Activated naive CD8-positive, alpha-beta T cell treated with anti-CD3 and anti-CD28 coated beads for 36 hours (primary cell): ENCODE measurements around the gene RFX4. TPM values are rescaled to one million over a fixed set of nuclear protein-coding genes. Genes with fewer than 3 reads are reported as not detected.

Experiments
- DNase-seq: peaks from one replicate; pipeline ENCODE4 v3.0.0; 2021
- H3K27ac Mint-ChIP-seq: one replicate; pipeline ENCODE4 v1.8.0; 2022; ENCODE audit warnings: mild to moderate bottlenecking, moderate library complexity, mixed read lengths
- H3K27me3 Mint-ChIP-seq: one replicate; pipeline ENCODE4 v1.8.0; 2022; ENCODE audit warnings: mild to moderate bottlenecking, mixed read lengths
- H3K36me3 Mint-ChIP-seq: one replicate; pipeline ENCODE4 v1.8.0; 2021; ENCODE audit warnings: mild to moderate bottlenecking, mixed read lengths
- H3K4me1 Mint-ChIP-seq: one replicate; pipeline ENCODE4 v1.8.0; 2021; ENCODE audit warnings: mixed read lengths
- H3K4me3 Mint-ChIP-seq: one replicate; pipeline ENCODE4 v1.8.0; 2022; ENCODE audit warnings: mild to moderate bottlenecking, moderate library complexity, mixed read lengths
- H3K9me3 Mint-ChIP-seq: one replicate; pipeline ENCODE4 v1.8.0; 2022; ENCODE audit warnings: mixed read lengths
- total RNA-seq, 2 experiments: library from RNA; stranded (reverse); gene quantifications; one replicate each; pipeline ENCODE4 v1.2.3, GENCODE V29; 2021

The RFX4 gene
- total RNA-seq, 2 experiments from 2014 or later: not detected

- Mint-ChIP-seq H3K27me3 (no peaks in the 10 kb centered on the region), H3K36me3 (no peaks in the 10 kb centered on the region), H3K27ac (no peak overlapping the region), H3K4me1 (no peaks in the 10 kb centered on the region), H3K9me3 (no peaks in the 10 kb centered on the region), H3K4me3 (no peak overlapping the region)
- no peak for DNase-seq
Measured at GRCh38 chr12:106648736-106649135, 65.9 kb downstream of the RFX4 start.

GRCh38 chr12:106651552-106651951 is 68.7 kb downstream of the RFX4 start:
- no peak overlapping the region for H3K27ac Mint-ChIP-seq
- no peaks in the 10 kb centered on the region for H3K4me1 Mint-ChIP-seq
- H3K27me3 Mint-ChIP-seq: peaks cover 3% of the 10 kb centered on the region
- no peaks in the 10 kb centered on the region for H3K9me3 Mint-ChIP-seq
- no peak for DNase-seq
- H3K36me3 Mint-ChIP-seq: no peaks in the 10 kb centered on the region
- H3K4me3 Mint-ChIP-seq: no peak overlapping the region

- Mint-ChIP-seq H3K4me1 (no peaks in the 10 kb centered on the region), H3K27ac (no peak overlapping the region), H3K4me3 (no peak overlapping the region), H3K36me3 (no peaks in the 10 kb centered on the region), H3K9me3 (no peaks in the 10 kb centered on the region), H3K27me3 (peaks cover 3% of the 10 kb centered on the region)
- DNase-seq: no peak
Measured at GRCh38 chr12:106652510-106653015, 69.8 kb downstream of the RFX4 start.

- no peaks in the 10 kb centered on the region for H3K36me3 Mint-ChIP-seq
- H3K4me3 Mint-ChIP-seq: no peak overlapping the region
- no peaks in the 10 kb centered on the region for H3K4me1 Mint-ChIP-seq
- H3K27me3 Mint-ChIP-seq: peaks cover 6% of the 10 kb centered on the region
- no peak for DNase-seq
- H3K27ac Mint-ChIP-seq: no peak overlapping the region
- peaks cover 3% of the 10 kb centered on the region for H3K9me3 Mint-ChIP-seq
Measured at GRCh38 chr12:106655577-106655976, 72.8 kb downstream of the RFX4 start.

GRCh38 chr12:106657488-106657887 is 74.7 kb downstream of the RFX4 start:
- Mint-ChIP-seq H3K27ac (no peak overlapping the region), H3K9me3 (peaks cover 13% of the 10 kb centered on the region), H3K36me3 (no peaks in the 10 kb centered on the region), H3K4me1 (no peaks in the 10 kb centered on the region), H3K27me3 (peaks cover 6% of the 10 kb centered on the region), H3K4me3 (no peak overlapping the region)
- no peak for DNase-seq

GRCh38 chr12:106663385-106663784 is 80.6 kb downstream of the RFX4 start:
- no peak overlapping the region for H3K4me3 Mint-ChIP-seq
- no peaks in the 10 kb centered on the region for H3K36me3 Mint-ChIP-seq
- no peak overlapping the region for H3K27ac Mint-ChIP-seq
- no peaks in the 10 kb centered on the region for H3K4me1 Mint-ChIP-seq
- peaks cover 33% of the 10 kb centered on the region for H3K9me3 Mint-ChIP-seq
- peaks cover 7% of the 10 kb centered on the region for H3K27me3 Mint-ChIP-seq
- no peak for DNase-seq

- peaks cover 7% of the 10 kb centered on the region for H3K9me3 Mint-ChIP-seq
- H3K27me3 Mint-ChIP-seq: peaks cover 45% of the 10 kb centered on the region
- DNase-seq: no peak
- no peak overlapping the region for H3K4me3 Mint-ChIP-seq
- H3K36me3 Mint-ChIP-seq: no peaks in the 10 kb centered on the region
- no peaks in the 10 kb centered on the region for H3K4me1 Mint-ChIP-seq
- no peak overlapping the region for H3K27ac Mint-ChIP-seq
Measured at GRCh38 chr12:106669216-106669615, 86.4 kb downstream of the RFX4 start.

- Mint-ChIP-seq H3K36me3 (no peaks in the 10 kb centered on the region), H3K4me3 (no peak overlapping the region), H3K9me3 (no peaks in the 10 kb centered on the region), H3K4me1 (no peaks in the 10 kb centered on the region), H3K27ac (no peak overlapping the region), H3K27me3 (peaks cover 45% of the 10 kb centered on the region)
- DNase-seq: no peak
Measured at GRCh38 chr12:106670131-106670530, 87.3 kb downstream of the RFX4 start.

- H3K9me3 Mint-ChIP-seq: no peaks in the 10 kb centered on the region
- no peak overlapping the region for H3K27ac Mint-ChIP-seq
- no peak overlapping the region for H3K4me3 Mint-ChIP-seq
- H3K36me3 Mint-ChIP-seq: no peaks in the 10 kb centered on the region
- no peaks in the 10 kb centered on the region for H3K4me1 Mint-ChIP-seq
- DNase-seq: no peak
- peaks cover 45% of the 10 kb centered on the region for H3K27me3 Mint-ChIP-seq
Measured at GRCh38 chr12:106671840-106672239, 89.0 kb downstream of the RFX4 start.

GRCh38 chr12:106672314-106673025 is 89.7 kb downstream of the RFX4 start:
- H3K27ac Mint-ChIP-seq: no peak overlapping the region
- H3K36me3 Mint-ChIP-seq: no peaks in the 10 kb centered on the region

GRCh38 chr12:106673141-106673540 is 90.3 kb downstream of the RFX4 start:
- Mint-ChIP-seq H3K9me3 (no peaks in the 10 kb centered on the region), H3K27me3 (peaks cover 42% of the 10 kb centered on the region), H3K4me1 (no peaks in the 10 kb centered on the region), H3K27ac (no peak overlapping the region), H3K4me3 (no peak overlapping the region), H3K36me3 (no peaks in the 10 kb centered on the region)
- DNase-seq: no peak

More at GRCh38 chr12:106672314-106673025, 89.7 kb downstream of the RFX4 start:
- Mint-ChIP-seq H3K4me1 (no peaks in the 10 kb centered on the region), H3K27me3 (peaks cover 44% of the 10 kb centered on the region), H3K9me3 (no peaks in the 10 kb centered on the region), H3K4me3 (no peak overlapping the region)
- no peak for DNase-seq

GRCh38 chr12:106675651-106676435 is 93.0 kb downstream of the RFX4 start:
- no peaks in the 10 kb centered on the region for H3K4me1 Mint-ChIP-seq
- H3K27me3 Mint-ChIP-seq: peaks cover 30% of the 10 kb centered on the region
- H3K27ac Mint-ChIP-seq: no peak overlapping the region
- H3K4me3 Mint-ChIP-seq: no peak overlapping the region
- no peaks in the 10 kb centered on the region for H3K9me3 Mint-ChIP-seq
- H3K36me3 Mint-ChIP-seq: no peaks in the 10 kb centered on the region
- DNase-seq: no peak

GRCh38 chr12:106679574-106679973 is 96.8 kb downstream of the RFX4 start:
- no peak overlapping the region for H3K4me3 Mint-ChIP-seq
- no peaks in the 10 kb centered on the region for H3K27me3 Mint-ChIP-seq
- H3K36me3 Mint-ChIP-seq: no peaks in the 10 kb centered on the region
- DNase-seq: no peak
- no peak overlapping the region for H3K27ac Mint-ChIP-seq
- H3K9me3 Mint-ChIP-seq: no peaks in the 10 kb centered on the region
- H3K4me1 Mint-ChIP-seq: no peaks in the 10 kb centered on the region

- Mint-ChIP-seq H3K4me1 (no peaks in the 10 kb centered on the region), H3K36me3 (no peaks in the 10 kb centered on the region), H3K27me3 (no peaks in the 10 kb centered on the region), H3K9me3 (no peaks in the 10 kb centered on the region), H3K27ac (no peak overlapping the region), H3K4me3 (no peak overlapping the region)
- no peak for DNase-seq
Measured at GRCh38 chr12:106680280-106680679, 97.5 kb downstream of the RFX4 start.

GRCh38 chr12:106681210-106681609 is 98.4 kb downstream of the RFX4 start:
- Mint-ChIP-seq H3K4me1 (no peaks in the 10 kb centered on the region), H3K27ac (no peak overlapping the region), H3K4me3 (no peak overlapping the region), H3K9me3 (no peaks in the 10 kb centered on the region), H3K27me3 (no peaks in the 10 kb centered on the region), H3K36me3 (no peaks in the 10 kb centered on the region)
- no peak for DNase-seq
